H1 (cell line): ENCODE results near the gene SLC35G6. TPM values are rescaled to one million over a fixed set of nuclear protein-coding genes. Genes with fewer than 3 reads are reported as not detected.

ENCODE experiments used
- BACH1 ChIP-seq: IDR thresholded peaks from 2 replicates; pipeline ENCODE4 v1.6.1; 2012; ENCODE audit warnings: low read length, improper control_type of control experiment
- BCL11A ChIP-seq, 2 experiments: IDR thresholded peaks; one replicate each; pipeline ENCODE4 v1.6.1; 2011; ENCODE audit warnings: low read depth in 2 of 2, low read length in 2 of 2, mild to moderate bottlenecking in 2 of 2
- BRCA1 ChIP-seq: IDR thresholded peaks from 2 replicates; pipeline ENCODE4 v1.6.1; 2012; ENCODE audit warnings: low read depth, low read length, improper control_type of control experiment
- CEBPB ChIP-seq: IDR thresholded peaks from 2 replicates; pipeline ENCODE4 v1.6.1; 2012; ENCODE audit warnings: low read depth, low read length
- E2F6 ChIP-seq: IDR thresholded peaks from 2 replicates; pipeline ENCODE4 v1.6.1; 2012; ENCODE audit warnings: inconsistent platforms
- EGR1 ChIP-seq: IDR thresholded peaks from 2 replicates; pipeline ENCODE4 v1.6.1; 2011; ENCODE audit warnings: low read depth, low read length, borderline replicate concordance
- FOSL1 ChIP-seq: IDR thresholded peaks from 2 replicates; pipeline ENCODE4 v1.6.1; 2011; ENCODE audit warnings: mild to moderate bottlenecking, low read depth, low read length, moderate library complexity; ENCODE audit not compliant: insufficient read depth
- GABPA ChIP-seq: IDR thresholded peaks from 2 replicates; pipeline ENCODE4 v1.6.1; 2011; ENCODE audit warnings: mild to moderate bottlenecking, low read length, moderate library complexity, borderline replicate concordance; ENCODE audit not compliant: insufficient read depth
- GTF2F1 ChIP-seq: IDR thresholded peaks from 2 replicates; pipeline ENCODE4 v1.6.1; 2012; ENCODE audit warnings: low read depth, low read length, improper control_type of control experiment, borderline replicate concordance
- HDAC2 ChIP-seq, 2 experiments: fragments of 300-600 bp in 1 of 2; sonication (generic) in 1 of 2; IDR thresholded peaks; 2 replicates each; pipeline ENCODE4 v1.6.1; 2011 to 2012; ENCODE audit warnings: low read depth in 2 of 2, low read length in 2 of 2, mild to moderate bottlenecking in 2 of 2, moderate library complexity in 2 of 2, borderline replicate concordance in 1 of 2, inconsistent platforms in 1 of 2
- MAFK ChIP-seq: IDR thresholded peaks from 2 replicates; pipeline ENCODE4 v1.6.1; 2012; ENCODE audit warnings: low read depth, mild to moderate bottlenecking, improper control_type of control experiment, low read length
- NRF1 ChIP-seq: IDR thresholded peaks from 2 replicates; pipeline ENCODE4 v1.6.1; 2011; ENCODE audit warnings: mild to moderate bottlenecking, low read depth, low read length, improper control_type of control experiment
- PHF8 ChIP-seq: fragments of 200-600 bp; sonication (generic); conservative IDR thresholded peaks from 2 replicates; pipeline ENCODE4 v1.7.1; 2012; ENCODE audit warnings: low read depth, mild to moderate bottlenecking, inconsistent platforms, low read length, moderate library complexity
- POU5F1 ChIP-seq: IDR thresholded peaks from 2 replicates; pipeline ENCODE4 v1.6.1; 2011; ENCODE audit warnings: low read depth, mild to moderate bottlenecking, low read length, moderate library complexity
- RAD21 ChIP-seq, 2 experiments: IDR thresholded peaks in 1 of 2; conservative IDR thresholded peaks in 1 of 2; 2 replicates each; pipeline ENCODE4 v1.6.1; 2011; ENCODE audit warnings: low read depth in 2 of 2, low read length in 2 of 2, improper control_type of control experiment in 1 of 2, inconsistent platforms in 1 of 2, mild to moderate bottlenecking in 1 of 2, moderate library complexity in 1 of 2
- SAP30 ChIP-seq: fragments of 300-600 bp; sonication (generic); IDR thresholded peaks from 2 replicates; pipeline ENCODE4 v1.7.1; 2012; ENCODE audit warnings: low read length, moderate library complexity, mild to moderate bottlenecking, inconsistent platforms; ENCODE audit not compliant: insufficient read depth, insufficient replicate concordance
- SIN3A ChIP-seq, 2 experiments: IDR thresholded peaks in 1 of 2; conservative IDR thresholded peaks in 1 of 2; 2 replicates each; pipeline ENCODE4 v1.6.1; 2011 to 2012; ENCODE audit warnings: low read length in 2 of 2, improper control_type of control experiment in 1 of 2, low read depth in 1 of 2, mild to moderate bottlenecking in 1 of 2
- SIX5 ChIP-seq: IDR thresholded peaks from 2 replicates; pipeline ENCODE4 v1.6.1; 2011; ENCODE audit warnings: mild to moderate bottlenecking, low read depth, low read length
- SP1 ChIP-seq: IDR thresholded peaks from 2 replicates; pipeline ENCODE4 v1.6.1; 2011; ENCODE audit warnings: low read depth, low read length
- TAF7 ChIP-seq: optimal IDR thresholded peaks from 2 replicates; pipeline ENCODE3; 2011; ENCODE audit warnings: low read depth, mild to moderate bottlenecking, inconsistent platforms, low read length, moderate library complexity, borderline replicate concordance
- TCF12 ChIP-seq: IDR thresholded peaks from 2 replicates; pipeline ENCODE4 v1.6.1; 2011; ENCODE audit warnings: low read depth, mild to moderate bottlenecking, low read length
- TEAD4 ChIP-seq: IDR thresholded peaks from 2 replicates; pipeline ENCODE4 v1.6.1; 2012; ENCODE audit warnings: low read depth, low read length, inconsistent platforms, mixed read lengths
- polyA plus RNA-seq, 7 experiments: library from polyadenylated mRNA; depleted of rRNA in 3 of 7; stranded (reverse) in 5 of 7; unstranded in 2 of 7; fragments of >200 nt in 5 of 7; fragments of 200-250 nt in 2 of 7; gene quantifications; 1 replicate in 5 of 7; 2 replicates in 1 of 7; 4 replicates in 1 of 7; pipeline versions ENCODE4 v1.2.1 to v1.2.3, GENCODE V29; 2011 to 2013; ENCODE audit warnings: missing spikeins in 2 of 7, mixed read lengths in 2 of 7
- total RNA-seq: library from RNA; stranded (reverse); fragmentation: NEBNext Ultra II Directional; extraction: Animal tissue kit (Norgen Biotek cat#: 25700); gene quantifications from 2 replicates; pipeline ENCODE4 v1.2.1, GENCODE V29; 2021

SLC35G6 gene
- total and polyA plus RNA-seq, 2 of the 8 experiments (the other 6 are each of a cell fraction or from before 2014, with no cell fraction given) = 0.05 TPM; not detected in 1

GRCh38 chr17:7440113-7440833 is 41.0 kb upstream of the SLC35G6 start (continued):
- TF ChIP-seq FOSL1 (no peak), TAF7 (no peak), RAD21 (IDR thresholded peaks at IDR 0.05 in 1 of 2, conservative IDR thresholded peaks at IDR 0.05 in 1 of 2; ENCODE audit: low read depth in 2 of 2, low read length in 2 of 2) (no peak), SIX5 (peak; percentile 39; the same call in 1 of the 2 replicates), MAFK (no peak), POU5F1 (no peak), SIN3A (conservative IDR thresholded peaks at IDR 0.05 in 1 of 2, IDR thresholded peaks at IDR 0.05 in 1 of 2; ENCODE audit: low read depth in 1 of 2, low read length in 2 of 2) (0 out of 4 replicates have a peak, but pooled peaks of 1 of the 2 experiments have one; percentile 33), GTF2F1 (no peak), CEBPB (no peak), SAP30 (no peak), BRCA1 (peak; percentile 50; the same call in 1 of the 2 replicates), BACH1 (no peak), EGR1 (0 out of 2 replicates have a peak, but pooled peaks have one; percentile 25), TCF12 (no peak), NRF1 (no peak), GABPA (no peak), E2F6 (no peak), SP1 (no peak), HDAC2 (IDR thresholded peaks at IDR 0.05; ENCODE audit: borderline replicate concordance in 1 of 2, low read depth in 2 of 2, low read length in 2 of 2) (peak in 1 of 2 experiments; percentile 26; a peak in 1 of 4 replicates), PHF8 (0 out of 2 replicates have a peak, but pooled peaks have one; percentile 31), TEAD4 (no peak), BCL11A (IDR thresholded peaks at IDR 0.05; ENCODE audit: low read depth in 2 of 2, low read length in 2 of 2) (no peak)
